CD4-positive, CD25-positive, alpha-beta regulatory T cell (primary cell): ENCODE data around the gene TMX3. TPM values are rescaled to one million over a fixed set of nuclear protein-coding genes. Genes with fewer than 3 reads are reported as not detected.

Source experiments
- ATAC-seq, 2 donors: fragments of 150-1000 bp; cut with Tn5 transposase; one replicate each; pipeline ENCODE4 v1.10.0; 2021; ENCODE audit warnings: low read depth in 2 of 2, moderate number of reproducible peaks in 2 of 2, moderate library complexity in 1 of 2
- DNase-seq, 3 donors: peaks; one replicate each; pipeline versions ENCODE4 v3.0.0 to v3.0.0-alpha.2; 2012 to 2022; ENCODE audit warnings: mixed read lengths in 1 of 3
- H3K27ac ChIP-seq: one replicate; pipeline ENCODE4 v1.7.0; 2013; ENCODE audit warnings: mild to moderate bottlenecking, low read length; ENCODE audit not compliant: insufficient read depth, poor library complexity, severe bottlenecking
- H3K27me3 ChIP-seq: one replicate; pipeline ENCODE4 v1.7.0; 2013; ENCODE audit warnings: low read length; ENCODE audit not compliant: control insufficient read depth, insufficient read depth
- H3K36me3 ChIP-seq: one replicate; pipeline ENCODE4 v1.7.0; 2013; ENCODE audit warnings: mild to moderate bottlenecking, low read length, moderate library complexity; ENCODE audit not compliant: control insufficient read depth, insufficient read depth
- H3K4me1 ChIP-seq: 2 replicates; pipeline ENCODE4 v1.7.0; 2013; ENCODE audit warnings: mild to moderate bottlenecking, low read length; ENCODE audit not compliant: insufficient read depth, control insufficient read depth, poor library complexity, severe bottlenecking
- H3K4me3 ChIP-seq: one replicate; pipeline ENCODE4 v1.7.0; 2013; ENCODE audit warnings: low read depth, mild to moderate bottlenecking, low read length, moderate library complexity
- H3K9me3 ChIP-seq, 2 experiments: 1 replicate in 1 of 2; 2 replicates in 1 of 2; pipeline ENCODE4 v1.7.0; 2013; ENCODE audit warnings: low read length in 2 of 2, mild to moderate bottlenecking in 1 of 2, moderate library complexity in 1 of 2; ENCODE audit not compliant: control insufficient read depth in 2 of 2
- H3K27ac Mint-ChIP-seq, 3 donors: one replicate each; pipeline ENCODE4 v1.8.0; 2020 to 2022; ENCODE audit warnings: mild to moderate bottlenecking in 3 of 3, mixed read lengths in 3 of 3, moderate library complexity in 2 of 3
- H3K27me3 Mint-ChIP-seq: one replicate; pipeline ENCODE4 v1.8.0; 2022; ENCODE audit warnings: mild to moderate bottlenecking, mixed read lengths
- H3K36me3 Mint-ChIP-seq: one replicate; pipeline ENCODE4 v1.8.0; 2020; ENCODE audit warnings: mixed read lengths
- H3K4me1 Mint-ChIP-seq, 4 donors: one replicate each; pipeline ENCODE4 v1.8.0; 2020 to 2022; ENCODE audit warnings: mixed read lengths in 4 of 4, mild to moderate bottlenecking in 1 of 4
- H3K4me3 Mint-ChIP-seq, 4 donors: one replicate each; pipeline ENCODE4 v1.8.0; 2020 to 2022; ENCODE audit warnings: mild to moderate bottlenecking in 4 of 4, mixed read lengths in 4 of 4, moderate library complexity in 3 of 4
- H3K9me3 Mint-ChIP-seq, 7 donors: one replicate each; pipeline ENCODE4 v1.8.0; 2020 to 2022; ENCODE audit warnings: mixed read lengths in 7 of 7, mild to moderate bottlenecking in 3 of 7, moderate library complexity in 2 of 7
- polyA plus RNA-seq, 4 donors: library from polyadenylated mRNA; unstranded; fragments of 300-500 nt; fragmentation: Illumina TruSeq; gene quantifications; one replicate each; pipeline ENCODE4 v1.2.3, GENCODE V29; 2021
- total RNA-seq: library from RNA; stranded (reverse); gene quantifications from one replicate; pipeline ENCODE4 v1.2.3, GENCODE V29; 2022

The TMX3 gene
- total and polyA plus RNA-seq, 5 donors from 2014 or later = 17.6 to 51.2 (median 21.1) TPM

DNA sequence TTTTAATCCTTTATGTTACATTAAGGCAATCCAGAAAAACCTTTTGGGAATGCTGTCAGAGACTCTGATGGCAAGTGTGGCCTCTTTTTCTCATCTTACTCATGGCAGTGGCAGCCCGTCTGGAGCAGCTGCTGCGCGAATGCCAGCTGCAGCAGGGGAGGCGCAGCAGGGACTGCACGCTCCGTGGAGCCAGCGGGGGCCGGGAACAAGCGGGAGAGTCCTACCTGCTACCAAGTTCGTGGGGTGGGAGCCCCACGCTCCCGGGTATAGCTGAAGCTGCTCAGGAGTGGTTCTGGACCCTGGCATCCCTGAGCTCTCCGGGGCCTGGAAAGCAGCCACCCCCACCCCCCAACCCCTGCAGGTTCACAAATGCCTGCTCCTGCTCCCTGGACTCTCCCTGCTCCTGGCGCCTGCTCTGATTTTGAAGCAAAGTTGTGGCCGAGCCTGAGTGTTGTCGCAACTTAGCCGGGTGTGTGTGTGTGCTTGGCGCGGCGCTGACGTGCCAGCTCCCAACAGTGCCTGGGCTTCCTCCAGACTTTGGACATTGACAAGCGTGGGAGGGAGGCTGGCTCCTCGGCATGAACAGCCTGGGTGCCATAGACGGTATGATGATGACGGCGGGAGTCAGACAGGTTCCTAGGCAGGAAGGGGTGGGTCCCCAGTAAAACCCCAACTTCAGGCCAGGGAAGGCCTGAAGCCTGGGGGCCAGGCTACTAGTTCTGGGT is 21.7 kb downstream of the TMX3 start:
- H3K36me3 Mint-ChIP-seq = peaks cover 22% of the 10 kb centered on the region
- Histone ChIP-seq H3K36me3 (peaks cover 66% of the 10 kb centered on the region), H3K9me3 (no peaks in the 10 kb centered on the region), H3K4me3 (no peak overlapping the region), H3K27ac (no peak overlapping the region), H3K4me1 (no peaks in the 10 kb centered on the region), H3K27me3 (no peaks in the 10 kb centered on the region)
- no peak for DNase-seq
- no peaks in the 10 kb centered on the region for H3K9me3 Mint-ChIP-seq
- no peaks in the 10 kb centered on the region for H3K27me3 Mint-ChIP-seq
- ATAC-seq = no peak
- H3K27ac Mint-ChIP-seq = peak overlapping the region in 1 of 3 donors; percentile 72
- H3K4me3 Mint-ChIP-seq = no peak overlapping the region
- H3K4me1 Mint-ChIP-seq = peaks cover 6 to 20% (median 13%) of the 10 kb centered on the region in 4 donors

DNA sequence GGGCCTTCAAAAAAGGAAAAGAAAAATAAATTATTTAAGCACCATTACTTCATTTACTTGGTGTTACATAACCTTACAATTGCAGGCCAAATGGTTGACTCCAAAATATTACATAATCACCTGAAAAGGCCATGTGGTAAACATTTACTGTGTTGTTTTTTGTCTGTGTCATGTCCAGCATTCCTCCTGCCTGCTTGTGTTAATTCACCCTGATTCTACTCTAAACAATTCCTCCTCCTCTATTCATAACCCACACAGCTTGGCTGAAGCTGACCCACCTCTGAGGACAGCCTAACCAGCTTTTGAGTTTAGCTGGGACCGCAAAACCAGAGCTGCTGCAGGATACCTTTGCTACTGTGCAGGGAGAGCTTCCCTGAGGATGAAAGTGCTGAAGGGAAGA is 35.4 kb downstream of the TMX3 start:
- peak overlapping the region in 2 of 3 donors; percentile 31 to 78 for H3K27ac Mint-ChIP-seq
- H3K36me3 Mint-ChIP-seq = peaks cover 35% of the 10 kb centered on the region
- H3K9me3 Mint-ChIP-seq = peaks cover 0 to 1% (median 0%) of the 10 kb centered on the region in 7 donors
- ATAC-seq (no peak), DNase-seq (no peak)
- no peaks in the 10 kb centered on the region for H3K4me1 ChIP-seq
- no peak overlapping the region for H3K4me3 ChIP-seq
- peaks cover 0 to 5% (median 4%) of the 10 kb centered on the region in 4 donors for H3K4me1 Mint-ChIP-seq
- no peak overlapping the region for H3K27ac ChIP-seq
- no peaks in the 10 kb centered on the region for H3K27me3 Mint-ChIP-seq
- H3K27me3 ChIP-seq = no peaks in the 10 kb centered on the region
- no peaks in the 10 kb centered on the region for H3K9me3 ChIP-seq
- no peak overlapping the region for H3K4me3 Mint-ChIP-seq
- peaks cover 80% of the 10 kb centered on the region for H3K36me3 ChIP-seq

DNA sequence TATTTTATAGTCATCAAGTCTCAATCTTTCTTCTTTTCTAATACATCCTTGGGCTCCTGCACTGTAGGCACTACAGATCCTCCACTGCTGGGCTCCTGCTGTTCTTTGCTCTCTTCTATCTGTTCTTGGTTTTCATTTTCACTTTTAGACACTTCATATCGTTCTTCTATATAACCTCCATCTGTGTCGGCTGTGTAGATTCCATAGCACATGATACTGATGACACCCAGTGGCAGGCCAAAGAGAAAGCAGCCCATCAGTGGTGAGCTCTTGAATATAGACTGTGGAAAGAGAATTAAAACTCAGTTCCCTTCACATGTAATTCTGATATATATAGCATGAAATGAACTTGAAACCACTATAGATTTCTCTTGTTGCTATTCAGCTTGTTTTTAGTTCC is 38.0 kb downstream of the TMX3 start:
- H3K27ac ChIP-seq = no peak overlapping the region
- peak overlapping the region in 1 of 3 donors; percentile 80 for H3K27ac Mint-ChIP-seq
- no peaks in the 10 kb centered on the region for H3K9me3 ChIP-seq
- H3K27me3 Mint-ChIP-seq = no peaks in the 10 kb centered on the region
- ATAC-seq (peak in 1 of 2 donors; percentile 45), DNase-seq (peak in 1 of 3 donors; percentile 10)
- peaks cover 66% of the 10 kb centered on the region for H3K36me3 ChIP-seq
- no peak overlapping the region for H3K4me3 Mint-ChIP-seq
- no peaks in the 10 kb centered on the region for H3K4me1 ChIP-seq
- H3K36me3 Mint-ChIP-seq = peaks cover 28% of the 10 kb centered on the region
- no peaks in the 10 kb centered on the region for H3K27me3 ChIP-seq
- H3K9me3 Mint-ChIP-seq = peaks cover 0 to 1% (median 0%) of the 10 kb centered on the region in 7 donors
- H3K4me3 ChIP-seq = no peak overlapping the region
- peaks cover 3 to 5% (median 4%) of the 10 kb centered on the region in 4 donors for H3K4me1 Mint-ChIP-seq

DNA sequence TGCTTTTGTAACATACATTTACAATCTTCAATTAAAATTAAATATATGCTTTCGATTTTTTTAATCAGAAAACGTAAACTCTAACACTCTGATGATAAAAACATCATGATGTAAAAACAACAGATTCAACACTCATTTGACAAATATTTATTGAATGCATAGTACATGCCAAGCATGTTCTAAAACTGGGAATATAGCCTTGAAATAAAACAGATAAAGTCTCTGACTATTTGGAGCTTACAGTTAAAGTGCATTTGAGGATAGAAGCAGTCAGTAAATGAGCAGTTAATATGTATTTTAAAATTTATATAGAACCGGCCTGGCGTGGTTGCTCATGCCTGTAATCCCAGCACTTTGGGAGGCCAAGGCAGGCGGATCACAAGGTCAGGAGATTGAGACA is 47.8 kb downstream of the TMX3 start:
- DNase-seq (no peak), ATAC-seq (no peak)
- no peaks in the 10 kb centered on the region for H3K9me3 ChIP-seq
- no peaks in the 10 kb centered on the region for H3K4me1 Mint-ChIP-seq
- no peak overlapping the region for H3K4me3 ChIP-seq
- H3K27me3 Mint-ChIP-seq = peaks cover 4% of the 10 kb centered on the region
- no peak overlapping the region for H3K27ac ChIP-seq
- peaks cover 0 to 2% (median 0%) of the 10 kb centered on the region in 7 donors for H3K9me3 Mint-ChIP-seq
- H3K27ac Mint-ChIP-seq = no peak overlapping the region
- no peaks in the 10 kb centered on the region for H3K36me3 Mint-ChIP-seq
- H3K27me3 ChIP-seq = no peaks in the 10 kb centered on the region
- no peaks in the 10 kb centered on the region for H3K36me3 ChIP-seq
- H3K4me1 ChIP-seq = no peaks in the 10 kb centered on the region
- H3K4me3 Mint-ChIP-seq = no peak overlapping the region

DNA sequence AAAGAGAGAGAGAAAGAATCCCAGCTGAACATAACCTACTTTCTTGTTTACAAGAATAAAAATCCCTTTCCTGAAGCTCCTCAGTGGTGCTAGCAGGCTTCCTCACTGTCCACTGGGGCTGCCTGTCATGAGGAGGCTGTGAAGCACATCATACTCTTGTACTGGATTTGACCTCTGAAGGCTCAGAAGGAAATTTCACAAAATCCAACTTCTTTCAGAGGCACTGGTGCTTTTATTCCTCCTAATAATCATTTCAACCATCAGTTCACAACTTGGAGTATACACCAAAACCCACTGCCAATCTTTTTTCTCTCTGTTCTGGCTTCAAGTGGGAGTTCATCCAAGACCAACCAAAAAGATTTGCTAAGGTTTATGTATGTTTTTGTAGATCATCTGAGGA is 48.5 kb downstream of the TMX3 start:
- Mint-ChIP-seq H3K4me1 (no peaks in the 10 kb centered on the region), H3K4me3 (no peak overlapping the region), H3K27ac (no peak overlapping the region), H3K27me3 (peaks cover 4% of the 10 kb centered on the region), H3K36me3 (no peaks in the 10 kb centered on the region), H3K9me3 (peaks cover 0 to 2% (median 0%) of the 10 kb centered on the region in 7 donors)
- H3K9me3 ChIP-seq = no peaks in the 10 kb centered on the region
- no peak for ATAC-seq
- DNase-seq = no peak
- H3K4me1 ChIP-seq = no peaks in the 10 kb centered on the region
- no peaks in the 10 kb centered on the region for H3K27me3 ChIP-seq
- no peaks in the 10 kb centered on the region for H3K36me3 ChIP-seq
- no peak overlapping the region for H3K27ac ChIP-seq
- H3K4me3 ChIP-seq = no peak overlapping the region

- Mint-ChIP-seq H3K4me3 (no peak overlapping the region), H3K27me3 (peaks cover 5% of the 10 kb centered on the region), H3K9me3 (peaks cover 0 to 2% (median 0%) of the 10 kb centered on the region in 7 donors), H3K27ac (no peak overlapping the region), H3K36me3 (no peaks in the 10 kb centered on the region), H3K4me1 (no peaks in the 10 kb centered on the region)
- no peaks in the 10 kb centered on the region for H3K27me3 ChIP-seq
- no peak overlapping the region for H3K4me3 ChIP-seq
- ATAC-seq = no peak
- no peaks in the 10 kb centered on the region for H3K4me1 ChIP-seq
- H3K36me3 ChIP-seq = no peaks in the 10 kb centered on the region
- H3K27ac ChIP-seq = no peak overlapping the region
- no peak for DNase-seq
- H3K9me3 ChIP-seq = no peaks in the 10 kb centered on the region
Measured at GRCh38 chr18:68665628-68666027, 49.3 kb downstream of the TMX3 start.

- H3K27me3 ChIP-seq = no peaks in the 10 kb centered on the region
- H3K36me3 ChIP-seq = no peaks in the 10 kb centered on the region
- Mint-ChIP-seq H3K27me3 (peaks cover 19% of the 10 kb centered on the region), H3K4me3 (no peak overlapping the region), H3K36me3 (no peaks in the 10 kb centered on the region), H3K27ac (no peak overlapping the region), H3K4me1 (no peaks in the 10 kb centered on the region), H3K9me3 (peaks cover 0 to 2% (median 0%) of the 10 kb centered on the region in 7 donors)
- DNase-seq = no peak
- H3K4me3 ChIP-seq = no peak overlapping the region
- H3K4me1 ChIP-seq = no peaks in the 10 kb centered on the region
- H3K9me3 ChIP-seq = no peaks in the 10 kb centered on the region
- H3K27ac ChIP-seq = no peak overlapping the region
- ATAC-seq = no peak
Measured at GRCh38 chr18:68662754-68663153, 52.2 kb downstream of the TMX3 start.
